Progenitor cell of endocrine pancreas (in vitro differentiated cells): ENCODE measurements around the gene ETV3L. TPM values are rescaled to one million over a fixed set of nuclear protein-coding genes. Genes with fewer than 3 reads are reported as not detected.

ENCODE experiments used
- DNase-seq: peaks from one replicate; pipeline ENCODE4 v3.0.0; 2021; ENCODE audit warnings: low spot score; ENCODE audit not compliant: unreplicated experiment
- H3K27ac Mint-ChIP-seq: 2 replicates; pipeline ENCODE4 v1.8.0; 2021; ENCODE audit warnings: mild to moderate bottlenecking, moderate library complexity, mixed read lengths
- H3K27me3 Mint-ChIP-seq: 2 replicates; pipeline ENCODE4 v1.8.0; 2021; ENCODE audit warnings: mixed read lengths
- H3K36me3 Mint-ChIP-seq: 2 replicates; pipeline ENCODE4 v1.8.0; 2022; ENCODE audit warnings: mixed read lengths; ENCODE audit not compliant: insufficient read depth
- H3K4me1 Mint-ChIP-seq: 2 replicates; pipeline ENCODE4 v1.8.0; 2021; ENCODE audit warnings: low read depth, mixed read lengths
- H3K4me3 Mint-ChIP-seq: 2 replicates; pipeline ENCODE4 v1.8.0; 2021; ENCODE audit warnings: low read depth, mild to moderate bottlenecking, moderate library complexity, mixed read lengths
- H3K9me3 Mint-ChIP-seq: 2 replicates; pipeline ENCODE4 v1.8.0; 2021; ENCODE audit warnings: low read depth, mixed read lengths
- CTCF ChIP-seq: fragments of 200-600 bp; sonication (generic); IDR thresholded peaks from one replicate; pipeline ENCODE4 v1.5.0; 2021; ENCODE audit warnings: antibody characterized with exemption, mild to moderate bottlenecking; ENCODE audit not compliant: unreplicated experiment
- total RNA-seq: library from RNA; stranded (reverse); gene quantifications from 2 replicates; pipeline ENCODE4 v1.2.1, GENCODE V29; 2021

Gene ETV3L
- total RNA-seq, 1 donor from 2014 or later, result 0.72 TPM

GRCh38 chr1:157098519-157098918 lies 1.1 kb downstream of the ETV3L start:
- H3K27me3 Mint-ChIP-seq, result peaks cover 19% of the 10 kb centered on the region
- no peak for TF ChIP-seq CTCF
- no peak overlapping the region for H3K4me3 Mint-ChIP-seq
- no peak for DNase-seq
- H3K9me3 Mint-ChIP-seq, result no peaks in the 10 kb centered on the region
- H3K36me3 Mint-ChIP-seq, result no peaks in the 10 kb centered on the region
- no peak overlapping the region for H3K27ac Mint-ChIP-seq
- H3K4me1 Mint-ChIP-seq, result peaks cover 3% of the 10 kb centered on the region

- H3K9me3 Mint-ChIP-seq, result no peaks in the 10 kb centered on the region
- DNase-seq, result no peak
Measured at GRCh38 chr1:157097692-157098091, 1.9 kb downstream of the ETV3L start.

GRCh38 chr1:157096881-157097280 lies 2.7 kb downstream of the ETV3L start:
- no peak overlapping the region for H3K27ac Mint-ChIP-seq
- no peaks in the 10 kb centered on the region for H3K4me1 Mint-ChIP-seq
- TF ChIP-seq CTCF, result no peak
- H3K9me3 Mint-ChIP-seq, result no peaks in the 10 kb centered on the region
- DNase-seq, result no peak
- peaks cover 13% of the 10 kb centered on the region for H3K27me3 Mint-ChIP-seq
- H3K4me3 Mint-ChIP-seq, result no peak overlapping the region
- no peaks in the 10 kb centered on the region for H3K36me3 Mint-ChIP-seq

More at GRCh38 chr1:157097692-157098091, 1.9 kb downstream of the ETV3L start:
- Mint-ChIP-seq H3K36me3 (no peaks in the 10 kb centered on the region), H3K4me3 (no peak overlapping the region), H3K4me1 (peaks cover 1% of the 10 kb centered on the region), H3K27me3 (peaks cover 16% of the 10 kb centered on the region), H3K27ac (peak overlapping the region; percentile 31)
- TF ChIP-seq CTCF, result no peak

- Mint-ChIP-seq H3K9me3 (no peaks in the 10 kb centered on the region), H3K4me3 (no peak overlapping the region), H3K27ac (no peak overlapping the region), H3K27me3 (peaks cover 11% of the 10 kb centered on the region), H3K4me1 (no peaks in the 10 kb centered on the region), H3K36me3 (no peaks in the 10 kb centered on the region)
- DNase-seq, result no peak
- no peak for TF ChIP-seq CTCF
Measured at GRCh38 chr1:157095551-157095950, 4.1 kb downstream of the ETV3L start.

GRCh38 chr1:157095091-157095490 lies 4.5 kb downstream of the ETV3L start:
- Mint-ChIP-seq H3K36me3 (no peaks in the 10 kb centered on the region), H3K4me1 (peaks cover 3% of the 10 kb centered on the region), H3K27ac (no peak overlapping the region), H3K9me3 (no peaks in the 10 kb centered on the region), H3K4me3 (no peak overlapping the region), H3K27me3 (peaks cover 16% of the 10 kb centered on the region)
- no peak for DNase-seq
- TF ChIP-seq CTCF, result no peak
